Brain microvascular endothelial cell (primary cell): ENCODE data around the gene PTDSS2.

Source experiments
- DNase-seq: peaks from one replicate; pipeline ENCODE4 v3.0.0-alpha.2; 2020
- H3K27ac ChIP-seq: fragments of 250-450 bp; sonication (Bioruptor Pico); 2 replicates; pipeline ENCODE4 v1.5.1; 2020; ENCODE audit warnings: mild to moderate bottlenecking, moderate library complexity
- H3K27me3 ChIP-seq: fragments of 250-450 bp; sonication (Bioruptor Pico); replicated peaks from 2 replicates; pipeline ENCODE4 v1.5.1; 2020; ENCODE audit warnings: mild to moderate bottlenecking
- H3K36me3 ChIP-seq: fragments of 250-450 bp; sonication (Bioruptor Pico); replicated peaks from 2 replicates; pipeline ENCODE4 v1.5.1; 2020; ENCODE audit warnings: mild to moderate bottlenecking
- H3K4me3 ChIP-seq: 2 replicates; pipeline ENCODE4 v1.5.1; 2011; ENCODE audit warnings: low read depth, mild to moderate bottlenecking, control low read depth, low read length, moderate library complexity
- in situ Hi-C: cut with HindIII; loops from 2 replicates; pipeline ENCODE4 v1.10.0; 2017; ENCODE audit warnings: low sequenced_read_pairs, low pct_ligation_motif_present
- TF ChIP-seq, protein P1 (sequence below): IDR thresholded peaks from 2 replicates; pipeline ENCODE4 v1.5.1; 2011; ENCODE audit warnings: low read depth, mild to moderate bottlenecking, moderate library complexity, low read length, control low read depth, inconsistent platforms; ENCODE audit errors: missing control alignments

The PTDSS2 gene

GRCh38 chr11:469684-470560 is 19.8 kb downstream of the PTDSS2 start:
- peak overlapping the region; percentile 13 for H3K4me3 ChIP-seq
- peak overlapping the region; percentile 64 for H3K27ac ChIP-seq
- in situ Hi-C loops = no loop called here
- H3K27me3 ChIP-seq = no peaks in the 10 kb centered on the region
- peak; percentile 54 for DNase-seq
- TF ChIP-seq, protein P1, sequence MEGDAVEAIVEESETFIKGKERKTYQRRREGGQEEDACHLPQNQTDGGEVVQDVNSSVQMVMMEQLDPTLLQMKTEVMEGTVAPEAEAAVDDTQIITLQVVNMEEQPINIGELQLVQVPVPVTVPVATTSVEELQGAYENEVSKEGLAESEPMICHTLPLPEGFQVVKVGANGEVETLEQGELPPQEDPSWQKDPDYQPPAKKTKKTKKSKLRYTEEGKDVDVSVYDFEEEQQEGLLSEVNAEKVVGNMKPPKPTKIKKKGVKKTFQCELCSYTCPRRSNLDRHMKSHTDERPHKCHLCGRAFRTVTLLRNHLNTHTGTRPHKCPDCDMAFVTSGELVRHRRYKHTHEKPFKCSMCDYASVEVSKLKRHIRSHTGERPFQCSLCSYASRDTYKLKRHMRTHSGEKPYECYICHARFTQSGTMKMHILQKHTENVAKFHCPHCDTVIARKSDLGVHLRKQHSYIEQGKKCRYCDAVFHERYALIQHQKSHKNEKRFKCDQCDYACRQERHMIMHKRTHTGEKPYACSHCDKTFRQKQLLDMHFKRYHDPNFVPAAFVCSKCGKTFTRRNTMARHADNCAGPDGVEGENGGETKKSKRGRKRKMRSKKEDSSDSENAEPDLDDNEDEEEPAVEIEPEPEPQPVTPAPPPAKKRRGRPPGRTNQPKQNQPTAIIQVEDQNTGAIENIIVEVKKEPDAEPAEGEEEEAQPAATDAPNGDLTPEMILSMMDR = peak; percentile 42
- no peaks in the 10 kb centered on the region for H3K36me3 ChIP-seq

GRCh38 chr11:471468-472145 is 21.5 kb downstream of the PTDSS2 start:
- Histone ChIP-seq H3K27ac (no peak overlapping the region), H3K4me3 (no peak overlapping the region), H3K27me3 (no peaks in the 10 kb centered on the region), H3K36me3 (no peaks in the 10 kb centered on the region)
- in situ Hi-C loops = no loop called here
- DNase-seq = no peak
- TF ChIP-seq, protein P1 = no peak

DNA sequence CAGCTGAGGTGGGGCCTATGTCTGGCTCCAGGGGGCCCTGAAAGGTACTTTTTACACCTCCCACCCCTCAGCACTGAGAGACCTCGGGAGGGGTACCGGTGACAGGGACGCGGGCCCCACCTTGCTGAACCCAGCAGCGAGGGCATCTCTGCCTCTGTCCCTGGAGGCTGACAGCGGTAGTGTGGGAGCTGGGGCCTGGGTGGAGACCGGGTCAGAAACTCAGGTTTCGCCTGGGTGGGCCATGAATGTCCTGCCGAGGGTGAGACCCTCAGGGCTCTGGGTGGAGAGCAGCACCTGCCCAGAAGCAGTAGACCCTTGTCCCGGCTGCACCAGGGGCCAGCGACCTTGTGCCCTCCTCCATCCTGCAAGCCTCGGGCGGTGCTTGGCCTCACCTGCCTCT is 22.2 kb downstream of the PTDSS2 start:
- in situ Hi-C loops = no loop called here
- Histone ChIP-seq H3K27ac (no peak overlapping the region), H3K36me3 (no peaks in the 10 kb centered on the region), H3K4me3 (no peak overlapping the region), H3K27me3 (no peaks in the 10 kb centered on the region)
- no peak for DNase-seq
- TF ChIP-seq, protein P1 = peak; percentile 2

- DNase-seq = no peak
- H3K27me3 ChIP-seq = no peaks in the 10 kb centered on the region
- no peak overlapping the region for H3K27ac ChIP-seq
- in situ Hi-C loops = no loop called here
- TF ChIP-seq, protein P1 = no peak
- no peak overlapping the region for H3K4me3 ChIP-seq
- no peaks in the 10 kb centered on the region for H3K36me3 ChIP-seq
These were observed 22.7 kb downstream of the PTDSS2 start for GRCh38 chr11:472816-473215.

- TF ChIP-seq, protein P1 = no peak
- in situ Hi-C loops = no loop called here
- Histone ChIP-seq H3K27me3 (no peaks in the 10 kb centered on the region), H3K4me3 (no peak overlapping the region), H3K27ac (no peak overlapping the region), H3K36me3 (no peaks in the 10 kb centered on the region)
- no peak for DNase-seq
These were observed 23.3 kb downstream of the PTDSS2 start for GRCh38 chr11:473415-473814.
